Measurements from ENCODE around the gene LPAR1.

Gene LPAR1

DNA sequence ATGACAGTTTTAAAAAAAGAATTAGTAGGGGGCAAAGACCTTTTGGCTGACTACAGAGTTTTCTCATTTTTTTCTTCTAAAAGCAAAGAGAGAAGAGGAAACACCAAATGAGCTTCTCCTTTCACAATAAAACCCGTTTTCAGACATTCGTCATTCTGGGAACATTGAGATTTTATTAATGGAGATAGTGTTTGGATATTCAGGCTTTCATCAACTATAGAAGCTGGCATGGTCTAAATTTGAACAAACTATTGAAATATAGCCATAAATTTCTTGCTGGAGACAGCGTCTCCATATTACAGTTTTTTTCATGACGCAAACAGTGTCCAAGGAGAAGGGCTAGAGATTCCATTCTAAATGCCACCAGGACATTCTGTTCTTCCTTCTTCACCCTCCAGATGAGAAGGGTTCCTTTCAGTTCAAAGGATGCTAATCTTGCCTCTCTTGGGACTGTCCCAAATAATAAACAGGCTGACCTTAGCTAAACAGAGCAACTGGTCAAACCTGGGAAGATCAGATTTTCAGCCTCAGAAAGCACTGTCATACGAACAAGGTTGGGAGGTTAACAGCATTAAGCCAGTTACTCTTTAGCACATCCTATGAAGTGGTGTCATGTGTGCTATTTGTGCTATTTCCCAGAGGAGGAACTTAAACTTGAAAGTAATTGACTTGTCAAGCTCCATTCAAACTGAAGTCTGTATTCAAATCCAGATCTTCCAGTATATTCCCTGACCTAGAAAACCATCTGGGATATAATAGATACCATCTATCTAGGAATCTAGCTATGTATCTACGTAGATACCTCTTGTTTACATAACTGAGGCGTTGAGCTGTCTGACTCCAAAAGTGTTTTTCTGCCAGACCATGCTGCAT is 125.6 kb downstream of the LPAR1 start:
- no peak for DNase-seq

DNA sequence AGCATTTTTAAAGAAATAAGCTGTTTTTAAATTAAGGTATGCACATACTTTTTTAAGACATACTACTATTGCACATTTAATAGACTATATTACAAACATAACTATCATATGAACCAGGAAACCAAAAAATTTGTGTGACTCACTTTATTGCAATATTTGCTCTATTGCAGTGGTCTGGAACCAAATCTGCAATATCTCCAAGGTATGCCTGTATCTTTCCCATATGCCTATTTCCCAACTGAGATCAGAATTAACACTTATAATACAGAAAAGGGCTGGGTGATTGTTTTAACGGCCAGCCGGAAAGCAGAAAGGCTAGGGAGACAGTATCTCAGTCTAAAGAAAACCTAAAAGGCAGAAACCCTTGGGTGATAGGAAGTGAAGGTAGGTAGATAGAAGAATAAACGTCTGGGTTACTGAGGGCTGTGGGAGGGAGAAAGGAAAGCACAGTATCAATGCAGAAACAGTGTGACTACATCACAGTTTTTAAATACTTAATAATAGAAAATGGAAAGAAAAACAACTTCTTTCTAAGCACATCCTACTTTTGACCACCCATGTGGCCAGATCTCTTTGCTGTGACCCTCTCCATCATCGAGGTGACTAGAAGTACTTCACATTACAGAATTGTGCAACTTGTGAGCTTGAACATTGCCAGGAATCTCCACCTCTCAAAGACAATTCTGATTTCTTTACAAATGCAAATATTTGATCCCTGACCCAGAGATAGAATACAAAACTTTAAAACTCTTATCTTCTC is 126.4 kb downstream of the LPAR1 start:
- no peak for DNase-seq

DNA sequence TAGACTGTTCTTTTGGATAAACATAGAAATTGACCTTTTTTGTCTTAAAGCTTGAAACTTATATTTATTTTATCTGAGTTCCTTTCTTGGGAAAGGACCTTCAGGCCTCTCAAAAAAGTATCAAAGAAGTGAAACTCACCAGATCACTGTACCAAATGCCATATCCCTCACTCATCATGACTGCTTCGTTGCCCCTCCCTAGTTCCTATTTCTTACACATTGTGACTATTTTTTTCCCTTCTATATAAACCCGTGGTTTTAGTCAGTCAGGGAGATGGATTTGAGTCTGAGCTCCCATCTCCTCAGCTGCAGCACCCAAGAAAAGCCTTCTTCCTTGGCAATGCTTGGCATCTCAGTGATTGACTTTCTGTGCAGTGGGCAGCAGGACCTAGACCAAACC is 129.4 kb downstream of the LPAR1 start:
- no peak for DNase-seq

GRCh38 chr9:110900917-110901316 is 137.4 kb downstream of the LPAR1 start:
- no peak for DNase-seq

- no peak for DNase-seq
Observed at GRCh38 chr9:110900456-110900855, 137.8 kb downstream of the LPAR1 start.

DNA sequence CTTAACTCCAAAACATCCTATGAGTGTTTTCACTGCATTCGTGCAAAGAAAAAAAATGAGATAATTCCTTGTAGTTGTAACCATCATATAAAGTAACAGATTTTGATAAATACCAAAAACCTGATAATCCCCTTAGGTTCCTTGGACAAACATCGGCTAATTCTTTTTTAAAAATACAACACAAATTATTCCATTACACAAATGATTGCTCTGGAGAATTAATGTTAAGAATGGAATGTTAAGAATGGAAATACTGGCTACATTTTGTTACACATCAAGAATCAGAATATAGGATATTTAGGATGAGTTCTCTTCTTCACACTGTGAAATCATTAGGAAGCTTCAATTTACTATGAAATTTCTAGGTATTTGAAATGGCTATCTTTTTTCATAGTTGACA is 139.4 kb downstream of the LPAR1 start:
- no peak for DNase-seq

GRCh38 chr9:110898358-110898757 is 139.9 kb downstream of the LPAR1 start:
- no peak for DNase-seq

- DNase-seq: no peak
Observed at GRCh38 chr9:110897943-110898342, 140.3 kb downstream of the LPAR1 start.

DNA sequence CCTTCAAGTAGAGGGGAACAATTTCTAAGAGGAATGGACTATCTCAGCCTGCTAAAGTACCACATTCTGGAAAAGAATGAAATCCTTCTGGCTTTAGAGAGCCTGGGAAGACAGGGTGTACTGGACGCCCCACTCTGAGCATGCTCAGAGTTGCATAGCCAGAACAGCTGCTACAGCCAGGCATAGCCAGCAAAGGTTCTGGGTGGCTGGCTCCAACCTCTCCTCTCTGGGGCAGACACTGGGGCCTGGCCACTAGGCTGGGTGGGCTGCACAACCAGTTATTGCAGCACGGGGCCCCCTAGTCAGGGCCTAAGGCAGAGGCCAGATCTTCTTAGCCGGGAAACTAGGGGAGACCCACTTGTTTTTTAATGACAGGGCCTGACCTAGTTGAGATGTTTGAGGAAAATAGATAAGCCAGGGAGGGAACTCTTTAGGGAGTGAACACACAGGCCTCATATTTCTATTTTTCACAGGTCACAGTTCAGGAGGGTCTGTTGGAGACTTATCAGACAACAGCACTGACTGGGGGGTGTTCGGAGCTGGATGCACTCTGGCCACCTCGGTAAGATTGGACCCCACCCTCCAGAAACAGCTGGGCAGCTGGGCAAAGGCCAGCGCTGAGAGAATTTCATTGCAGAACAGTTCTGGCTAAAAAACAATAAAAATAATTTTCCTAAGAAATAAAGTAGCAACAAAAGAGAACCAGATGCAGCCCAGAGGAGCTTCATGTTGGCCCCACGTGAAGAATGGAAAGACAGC is 142.9 kb downstream of the LPAR1 start:
- DNase-seq: no peak

DNA sequence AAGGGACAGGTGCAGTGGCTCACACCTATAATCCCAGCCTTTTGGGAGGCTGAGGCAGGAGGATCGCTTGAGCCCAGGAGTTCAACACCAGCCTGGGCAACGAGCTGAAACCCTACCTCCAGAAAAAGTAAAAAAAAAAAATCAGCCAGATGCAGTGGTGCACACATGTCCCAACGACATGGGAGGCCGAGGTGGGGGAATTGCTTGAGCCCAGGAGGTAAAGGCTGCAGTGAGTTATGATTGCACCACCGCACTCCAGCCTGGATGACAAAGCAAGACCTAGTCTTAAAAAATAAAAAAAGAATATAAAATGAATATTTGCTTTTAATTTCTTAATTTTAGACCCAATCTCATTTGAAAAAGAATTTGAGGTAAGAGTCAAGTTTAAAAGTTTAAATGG is 143.5 kb downstream of the LPAR1 start:
- DNase-seq: no peak

DNA sequence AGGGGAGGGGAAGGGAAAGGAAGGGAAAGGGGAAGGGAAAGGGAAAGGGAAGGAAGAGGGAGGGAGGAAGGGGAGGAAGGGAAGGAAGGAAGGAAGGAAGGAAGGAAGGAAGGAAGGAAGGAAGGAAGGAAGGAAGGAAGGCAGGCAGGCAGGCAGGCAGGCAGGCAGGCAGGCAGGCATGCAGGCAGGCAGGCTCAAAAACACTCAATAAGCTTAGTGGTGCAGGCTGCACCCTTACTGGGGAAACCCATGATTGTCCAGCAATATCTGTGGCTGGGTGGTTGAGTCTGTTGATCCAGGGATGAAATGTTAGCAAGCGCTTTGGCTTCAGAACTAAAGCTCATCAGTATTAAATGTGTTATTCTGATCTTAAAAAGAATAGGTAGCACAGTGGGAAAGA is 145.6 kb downstream of the LPAR1 start:
- DNase-seq: no peak

GRCh38 chr9:110891760-110892159 is 146.5 kb downstream of the LPAR1 start:
- no peak for DNase-seq

GRCh38 chr9:110890416-110890815 is 147.9 kb downstream of the LPAR1 start:
- DNase-seq: no peak

- DNase-seq: no peak
Observed at GRCh38 chr9:110887276-110887675, 151.0 kb downstream of the LPAR1 start.

DNA sequence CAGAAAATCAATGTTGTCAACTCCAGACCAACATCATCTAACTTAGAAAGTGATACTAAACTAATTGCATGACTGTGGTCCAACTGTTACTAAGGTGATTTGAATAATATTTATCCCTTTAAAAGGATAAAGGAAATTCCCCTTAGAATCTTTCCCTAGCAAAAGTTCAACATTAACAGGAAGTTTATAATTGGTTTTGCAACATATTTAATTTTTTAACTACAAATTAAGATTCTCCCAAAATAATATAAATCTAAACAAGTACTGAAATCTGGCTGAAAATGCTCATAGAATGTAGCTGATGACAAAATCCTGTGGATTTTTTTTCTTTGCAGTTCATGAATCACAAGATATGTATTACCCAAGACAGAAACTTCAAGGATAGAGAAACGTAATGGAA is 151.4 kb downstream of the LPAR1 start:
- no peak for DNase-seq

DNA sequence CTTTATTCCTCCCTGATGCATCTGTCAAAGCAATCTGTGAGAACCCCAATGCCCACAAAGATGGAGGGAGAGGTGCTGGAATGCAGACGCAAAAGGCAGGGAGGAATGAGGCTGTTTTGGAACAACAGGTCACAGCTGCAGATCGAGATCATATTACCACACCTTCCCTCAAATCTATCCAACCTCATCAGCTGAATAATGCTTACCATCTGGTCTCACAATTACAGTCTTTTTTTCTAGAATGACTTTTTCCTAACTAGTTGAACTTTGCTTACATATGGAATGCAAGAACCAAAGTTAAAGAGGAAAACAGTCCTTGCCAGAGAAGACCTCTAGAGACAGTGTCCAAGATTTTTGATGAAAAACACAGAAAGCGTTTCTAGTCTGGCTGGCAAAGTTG is 158.1 kb downstream of the LPAR1 start:
- no peak for DNase-seq

GRCh38 chr9:110877374-110877773 is 160.9 kb downstream of the LPAR1 start:
- DNase-seq: no peak

DNA sequence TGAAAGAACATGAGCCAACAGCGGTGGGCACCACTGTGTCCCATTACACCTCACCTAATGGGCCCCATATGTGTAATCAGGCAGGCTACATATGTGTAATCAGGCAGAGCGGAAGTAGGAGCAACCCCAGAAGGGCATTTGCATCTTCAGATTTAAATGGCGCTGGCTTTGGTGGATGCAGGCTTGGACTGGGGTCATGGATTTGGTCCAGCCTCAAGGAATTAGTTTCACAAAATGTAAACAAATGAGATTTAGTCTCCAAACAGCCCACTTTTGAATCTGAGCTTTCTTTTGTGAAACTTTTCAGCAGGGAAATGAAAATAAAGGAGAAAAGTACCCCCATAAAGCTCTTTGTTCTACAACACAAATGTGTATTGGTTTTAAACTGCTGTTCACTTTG is 161.3 kb downstream of the LPAR1 start:
- DNase-seq: no peak

DNA sequence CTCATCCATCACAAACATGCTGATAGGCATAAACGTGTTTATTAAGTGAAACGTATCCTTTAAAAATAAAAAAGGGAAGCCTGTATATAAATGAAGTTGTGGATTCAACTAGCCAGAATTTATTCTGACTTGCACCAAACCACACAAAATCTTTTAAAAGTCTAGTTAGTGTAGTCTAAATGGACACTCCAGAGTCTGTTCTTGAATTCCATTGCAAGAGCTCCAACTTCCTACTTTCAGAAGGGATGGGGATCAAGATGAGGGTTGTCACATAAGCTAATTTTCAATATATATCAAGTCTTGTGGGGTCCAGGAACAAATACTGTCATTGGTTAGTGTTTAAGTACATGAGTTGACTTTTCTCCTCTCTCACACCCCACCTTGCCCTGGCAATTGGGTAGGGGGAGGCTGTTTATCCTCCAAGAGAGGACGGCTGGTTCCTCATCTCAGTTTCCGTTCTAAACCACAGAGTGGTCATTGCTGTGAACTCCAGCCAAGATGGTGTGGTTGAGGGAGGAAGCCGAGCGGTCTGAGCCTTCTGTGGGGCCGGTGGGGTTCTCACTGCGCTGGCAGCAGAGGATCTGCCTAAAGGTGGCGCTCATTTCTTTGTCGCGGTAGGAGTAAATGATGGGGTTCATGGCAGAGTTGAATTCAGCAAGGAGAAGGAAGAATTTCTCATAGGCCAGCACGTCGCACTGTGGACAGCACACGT is 163.2 kb downstream of the LPAR1 start:
- DNase-seq: no peak

DNA sequence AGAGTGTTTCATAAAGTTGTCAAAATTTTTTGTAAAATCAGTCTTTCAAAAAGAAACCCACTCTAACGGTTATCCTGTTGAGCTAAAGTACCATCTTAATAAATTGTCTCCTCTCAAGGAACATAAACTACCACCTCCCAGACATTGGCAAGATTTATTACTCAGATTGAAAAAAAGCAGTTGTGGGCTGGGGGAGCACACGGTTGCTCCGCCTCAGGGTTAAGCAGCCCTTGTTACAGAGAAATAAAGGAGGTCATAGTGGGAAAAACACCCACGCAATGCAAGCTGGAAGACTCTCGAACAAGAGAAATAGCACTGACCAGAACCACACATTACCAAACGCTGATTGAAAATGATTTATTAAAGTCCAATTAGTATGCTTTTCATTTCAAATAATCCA is 165.3 kb downstream of the LPAR1 start:
- DNase-seq: no peak

DNA sequence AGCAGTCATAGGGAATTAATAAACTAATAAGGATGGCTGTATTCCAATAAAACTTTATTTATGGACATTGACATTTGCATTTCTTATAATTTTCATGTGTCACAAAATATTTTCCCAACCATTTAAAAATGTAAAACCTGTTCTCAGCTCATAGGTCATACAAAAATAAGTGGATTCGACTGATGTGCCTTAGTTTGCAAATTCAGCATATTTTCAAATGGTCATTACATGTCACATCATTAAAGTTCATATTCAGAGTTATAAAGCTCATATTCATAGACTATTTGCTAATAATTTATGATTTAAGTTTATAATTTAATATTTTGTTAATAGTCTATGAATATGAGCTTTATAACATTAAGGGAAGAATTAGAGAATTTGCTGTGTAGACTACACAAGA is 166.5 kb downstream of the LPAR1 start:
- DNase-seq: no peak

GRCh38 chr9:110869931-110870330 is 168.3 kb downstream of the LPAR1 start:
- no peak for DNase-seq

DNA sequence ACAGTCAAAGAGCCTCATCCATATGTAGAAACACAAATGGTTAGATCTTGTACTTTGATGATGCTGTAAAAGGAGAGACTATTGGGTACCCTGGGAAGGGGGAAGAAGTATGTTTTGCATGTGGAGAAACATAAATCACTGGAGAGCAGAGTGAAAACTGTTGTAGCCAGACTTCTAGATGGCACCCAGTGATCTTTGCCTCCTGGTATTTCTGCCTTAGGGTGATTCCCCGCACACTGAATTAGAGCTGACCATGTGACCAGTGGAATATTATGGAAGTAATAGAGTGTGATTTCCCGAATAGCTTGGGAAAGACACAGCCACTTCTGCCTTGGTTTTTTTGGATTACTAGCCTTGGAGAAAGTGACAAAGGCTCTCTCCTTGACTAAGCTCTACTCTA is 174.3 kb downstream of the LPAR1 start:
- no peak for DNase-seq
